Body of pancreas (tissue), 4 donors: ENCODE results near the gene TMEM97.

Experiments used
- CTCF ChIP-seq, 7 experiments: fragments of 450-650 bp in 4 of 7; fragments of 200-600 bp in 3 of 7; sonication (generic) in 3 of 7; IDR thresholded peaks; one replicate each; pipeline ENCODE4 v1.5.1; 2016 to 2019; ENCODE audit warnings: antibody characterized with exemption in 7 of 7
- POLR2A ChIP-seq, 3 donors: fragments of 450-650 bp; IDR thresholded peaks; one replicate each; pipeline ENCODE4 v1.6.1; 2016; ENCODE audit warnings: antibody characterized with exemption in 3 of 3, mild to moderate bottlenecking in 2 of 3

- TF ChIP-seq CTCF (IDR thresholded peaks at IDR 0.05) (peak in 2 of 7 experiments; percentile 26 to 40), POLR2A (IDR thresholded peaks at IDR 0.05) (peak; percentile 85 to 95 (median 92))
Observed at GRCh38 chr17:28357061-28357900, 38.3 kb downstream of the TMEM97 start, which contains the start of gene POLDIP2.
